K562 (cell line): Measurements from ENCODE around the gene MBD3. TPM values are rescaled to one million over a fixed set of nuclear protein-coding genes. Genes with fewer than 3 reads are reported as not detected.

Source experiments
- CREB5 ChIP-seq: fragments of 250-450 bp; sonication (Bioruptor Pico); IDR thresholded peaks from 2 replicates; pipeline ENCODE4 v1.5.0; 2020; ENCODE audit warnings: mild to moderate bottlenecking
- GMEB1 ChIP-seq: fragments of 250-450 bp; sonication (Bioruptor Pico); IDR thresholded peaks from 2 replicates; pipeline ENCODE4 v1.4.0; 2020; ENCODE audit warnings: mild to moderate bottlenecking
- HNRNPL ChIP-seq: fragments of 200-400 bp; formaldehyde crosslinking; IDR thresholded peaks from 2 replicates; pipeline ENCODE4 v1.6.1; 2017; ENCODE audit warnings: low read depth, mild to moderate bottlenecking, low read length
- MCM5 ChIP-seq: fragments of 450-650 bp; IDR thresholded peaks from 2 replicates; pipeline ENCODE4 v1.6.1; 2016; ENCODE audit warnings: low read depth
- MECOM ChIP-seq: fragments of 250-450 bp; sonication (Bioruptor Pico); IDR thresholded peaks from 2 replicates; pipeline ENCODE4 v1.8.0; 2022; ENCODE audit warnings: inconsistent platforms
- RAD51 ChIP-seq: fragments of 450-650 bp; IDR thresholded peaks from 2 replicates; pipeline ENCODE4 v1.7.1; 2016; ENCODE audit warnings: low read depth, mild to moderate bottlenecking, borderline replicate concordance
- SIX5 ChIP-seq, 2 experiments: IDR thresholded peaks; 2 replicates each; pipeline ENCODE4 v1.6.1; 2011; ENCODE audit warnings: low read length in 2 of 2, borderline replicate concordance in 1 of 2, low read depth in 1 of 2, mild to moderate bottlenecking in 1 of 2, moderate library complexity in 1 of 2; ENCODE audit not compliant: insufficient read depth in 1 of 2
- TFAM ChIP-seq: fragments of 250-450 bp; sonication (Bioruptor Pico); conservative IDR thresholded peaks from 2 replicates; pipeline ENCODE4 v1.5.0; 2021; ENCODE audit warnings: mild to moderate bottlenecking, moderate library complexity
- ZNF175 ChIP-seq: fragments of 200-800 bp; sonication (Bioruptor generic); IDR thresholded peaks from 2 replicates; pipeline ENCODE4 v1.6.1; 2016; ENCODE audit warnings: low read depth, mild to moderate bottlenecking, missing genetic modification characterization, missing compliant biosample characterization
- ZNF280A ChIP-seq: fragments of 450-650 bp; IDR thresholded peaks from 2 replicates; pipeline ENCODE4 v1.6.1; 2018; ENCODE audit warnings: mild to moderate bottlenecking, low read depth; ENCODE audit not compliant: partially characterized antibody
- polyA plus RNA-seq, 8 experiments: library from polyadenylated mRNA; depleted of rRNA in 4 of 8; stranded (reverse) in 5 of 8; unstranded in 3 of 8; fragments of >200 nt; fragmentation: Nextera tagmentation in 2 of 8; fragmentation: Illumina TruSeq in 1 of 8; extraction: Ambion mirVana in 2 of 8; extraction: Trizol in 1 of 8; gene quantifications; 2 replicates each; pipeline versions ENCODE4 v1.2.1 to v1.2.3, GENCODE V29; 2011 to 2014; ENCODE audit warnings: inconsistent platforms in 1 of 8, missing spikeins in 1 of 8
- total RNA-seq, 7 experiments: library from RNA; depleted of rRNA in 6 of 7; stranded (reverse); fragments of >200 nt in 6 of 7; fragmentation: Illumina TruSeq in 2 of 7; extraction: Trizol in 2 of 7; gene quantifications; 2 replicates each; pipeline versions ENCODE4 v1.2.1 to v1.2.3, GENCODE V29; 2011 to 2021; ENCODE audit warnings: low replicate concordance in 1 of 7
- TF ChIP-seq, protein P1 (sequence below): fragments of 200-600 bp; sonication (generic); IDR thresholded peaks from one replicate; pipeline ENCODE4 v1.6.1; 2012; ENCODE audit warnings: mild to moderate bottlenecking, low read depth, low read length, inconsistent platforms

The MBD3 gene
- total and polyA plus RNA-seq, 9 of the 15 experiments (the other 6 are each of a cell fraction or from before 2014, with no cell fraction given): 0.24 to 137 (median 30.9) TPM

- TF ChIP-seq, protein P1, sequence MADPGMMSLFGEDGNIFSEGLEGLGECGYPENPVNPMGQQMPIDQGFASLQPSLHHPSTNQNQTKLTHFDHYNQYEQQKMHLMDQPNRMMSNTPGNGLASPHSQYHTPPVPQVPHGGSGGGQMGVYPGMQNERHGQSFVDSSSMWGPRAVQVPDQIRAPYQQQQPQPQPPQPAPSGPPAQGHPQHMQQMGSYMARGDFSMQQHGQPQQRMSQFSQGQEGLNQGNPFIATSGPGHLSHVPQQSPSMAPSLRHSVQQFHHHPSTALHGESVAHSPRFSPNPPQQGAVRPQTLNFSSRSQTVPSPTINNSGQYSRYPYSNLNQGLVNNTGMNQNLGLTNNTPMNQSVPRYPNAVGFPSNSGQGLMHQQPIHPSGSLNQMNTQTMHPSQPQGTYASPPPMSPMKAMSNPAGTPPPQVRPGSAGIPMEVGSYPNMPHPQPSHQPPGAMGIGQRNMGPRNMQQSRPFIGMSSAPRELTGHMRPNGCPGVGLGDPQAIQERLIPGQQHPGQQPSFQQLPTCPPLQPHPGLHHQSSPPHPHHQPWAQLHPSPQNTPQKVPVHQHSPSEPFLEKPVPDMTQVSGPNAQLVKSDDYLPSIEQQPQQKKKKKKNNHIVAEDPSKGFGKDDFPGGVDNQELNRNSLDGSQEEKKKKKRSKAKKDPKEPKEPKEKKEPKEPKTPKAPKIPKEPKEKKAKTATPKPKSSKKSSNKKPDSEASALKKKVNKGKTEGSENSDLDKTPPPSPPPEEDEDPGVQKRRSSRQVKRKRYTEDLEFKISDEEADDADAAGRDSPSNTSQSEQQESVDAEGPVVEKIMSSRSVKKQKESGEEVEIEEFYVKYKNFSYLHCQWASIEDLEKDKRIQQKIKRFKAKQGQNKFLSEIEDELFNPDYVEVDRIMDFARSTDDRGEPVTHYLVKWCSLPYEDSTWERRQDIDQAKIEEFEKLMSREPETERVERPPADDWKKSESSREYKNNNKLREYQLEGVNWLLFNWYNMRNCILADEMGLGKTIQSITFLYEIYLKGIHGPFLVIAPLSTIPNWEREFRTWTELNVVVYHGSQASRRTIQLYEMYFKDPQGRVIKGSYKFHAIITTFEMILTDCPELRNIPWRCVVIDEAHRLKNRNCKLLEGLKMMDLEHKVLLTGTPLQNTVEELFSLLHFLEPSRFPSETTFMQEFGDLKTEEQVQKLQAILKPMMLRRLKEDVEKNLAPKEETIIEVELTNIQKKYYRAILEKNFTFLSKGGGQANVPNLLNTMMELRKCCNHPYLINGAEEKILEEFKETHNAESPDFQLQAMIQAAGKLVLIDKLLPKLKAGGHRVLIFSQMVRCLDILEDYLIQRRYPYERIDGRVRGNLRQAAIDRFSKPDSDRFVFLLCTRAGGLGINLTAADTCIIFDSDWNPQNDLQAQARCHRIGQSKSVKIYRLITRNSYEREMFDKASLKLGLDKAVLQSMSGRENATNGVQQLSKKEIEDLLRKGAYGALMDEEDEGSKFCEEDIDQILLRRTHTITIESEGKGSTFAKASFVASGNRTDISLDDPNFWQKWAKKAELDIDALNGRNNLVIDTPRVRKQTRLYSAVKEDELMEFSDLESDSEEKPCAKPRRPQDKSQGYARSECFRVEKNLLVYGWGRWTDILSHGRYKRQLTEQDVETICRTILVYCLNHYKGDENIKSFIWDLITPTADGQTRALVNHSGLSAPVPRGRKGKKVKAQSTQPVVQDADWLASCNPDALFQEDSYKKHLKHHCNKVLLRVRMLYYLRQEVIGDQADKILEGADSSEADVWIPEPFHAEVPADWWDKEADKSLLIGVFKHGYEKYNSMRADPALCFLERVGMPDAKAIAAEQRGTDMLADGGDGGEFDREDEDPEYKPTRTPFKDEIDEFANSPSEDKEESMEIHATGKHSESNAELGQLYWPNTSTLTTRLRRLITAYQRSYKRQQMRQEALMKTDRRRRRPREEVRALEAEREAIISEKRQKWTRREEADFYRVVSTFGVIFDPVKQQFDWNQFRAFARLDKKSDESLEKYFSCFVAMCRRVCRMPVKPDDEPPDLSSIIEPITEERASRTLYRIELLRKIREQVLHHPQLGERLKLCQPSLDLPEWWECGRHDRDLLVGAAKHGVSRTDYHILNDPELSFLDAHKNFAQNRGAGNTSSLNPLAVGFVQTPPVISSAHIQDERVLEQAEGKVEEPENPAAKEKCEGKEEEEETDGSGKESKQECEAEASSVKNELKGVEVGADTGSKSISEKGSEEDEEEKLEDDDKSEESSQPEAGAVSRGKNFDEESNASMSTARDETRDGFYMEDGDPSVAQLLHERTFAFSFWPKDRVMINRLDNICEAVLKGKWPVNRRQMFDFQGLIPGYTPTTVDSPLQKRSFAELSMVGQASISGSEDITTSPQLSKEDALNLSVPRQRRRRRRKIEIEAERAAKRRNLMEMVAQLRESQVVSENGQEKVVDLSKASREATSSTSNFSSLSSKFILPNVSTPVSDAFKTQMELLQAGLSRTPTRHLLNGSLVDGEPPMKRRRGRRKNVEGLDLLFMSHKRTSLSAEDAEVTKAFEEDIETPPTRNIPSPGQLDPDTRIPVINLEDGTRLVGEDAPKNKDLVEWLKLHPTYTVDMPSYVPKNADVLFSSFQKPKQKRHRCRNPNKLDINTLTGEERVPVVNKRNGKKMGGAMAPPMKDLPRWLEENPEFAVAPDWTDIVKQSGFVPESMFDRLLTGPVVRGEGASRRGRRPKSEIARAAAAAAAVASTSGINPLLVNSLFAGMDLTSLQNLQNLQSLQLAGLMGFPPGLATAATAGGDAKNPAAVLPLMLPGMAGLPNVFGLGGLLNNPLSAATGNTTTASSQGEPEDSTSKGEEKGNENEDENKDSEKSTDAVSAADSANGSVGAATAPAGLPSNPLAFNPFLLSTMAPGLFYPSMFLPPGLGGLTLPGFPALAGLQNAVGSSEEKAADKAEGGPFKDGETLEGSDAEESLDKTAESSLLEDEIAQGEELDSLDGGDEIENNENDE: no peak
- no peak for TF ChIP-seq SIX5 (IDR thresholded peaks at IDR 0.05; ENCODE audit: borderline replicate concordance in 1 of 2, insufficient read depth in 1 of 2, low read depth in 1 of 2, low read length in 2 of 2)
- TF ChIP-seq MECOM (CRISPR knock-in tag): no peak
- no peak for TF ChIP-seq ZNF175 (CRISPR knock-in tag)
- no peak for TF ChIP-seq TFAM
- no peak for TF ChIP-seq RAD51
- no peak for TF ChIP-seq GMEB1 (CRISPR knock-in tag)
- no peak for TF ChIP-seq CREB5
- no peak for TF ChIP-seq ZNF280A
- no peak for TF ChIP-seq MCM5
- TF ChIP-seq HNRNPL: no peak
Observed at GRCh38 chr19:1591421-1592023, 1.1 kb downstream of the MBD3 start (continued).
